Gastroesophageal sphincter (tissue), 4 donors: ENCODE measurements around the gene BTBD18. TPM values are rescaled to one million over a fixed set of nuclear protein-coding genes. Genes with fewer than 3 reads are reported as not detected.

Experiments
- ATAC-seq: fragments of 150-250 bp; one replicate; pipeline ENCODE4 v1.9.1; 2016; ENCODE audit warnings: mild to moderate bottlenecking, moderate library complexity
- H3K27ac ChIP-seq, 4 donors: fragments of 200-600 bp; sonication (generic) in 3 of 4; 1 replicate in 3 of 4; 2 replicates in 1 of 4; pipeline ENCODE4 v1.5.1; 2016 to 2019
- H3K27me3 ChIP-seq: fragments of 200-600 bp; sonication (generic); one replicate; pipeline ENCODE4 v1.5.1; 2019
- H3K36me3 ChIP-seq, 2 donors: fragments of 200-600 bp; sonication (generic); one replicate each; pipeline ENCODE4 v1.5.1; 2019; ENCODE audit warnings: control low read depth in 1 of 2
- H3K4me1 ChIP-seq, 3 donors: fragments of 200-600 bp; sonication (generic); 1 replicate in 2 of 3; 2 replicates in 1 of 3; pipeline ENCODE4 v1.5.1; 2016 to 2019; ENCODE audit warnings: control low read depth in 2 of 3
- H3K4me3 ChIP-seq, 2 donors: fragments of 200-600 bp; sonication (generic); one replicate each; pipeline ENCODE4 v1.5.1; 2019; ENCODE audit warnings: mild to moderate bottlenecking in 1 of 2, moderate library complexity in 1 of 2
- H3K9me3 ChIP-seq, 3 donors: fragments of 200-600 bp; sonication (generic); one replicate each; pipeline ENCODE4 v1.5.1; 2017 to 2019; ENCODE audit warnings: control low read depth in 2 of 3
- CTCF ChIP-seq, 4 experiments: fragments of 200-600 bp in 2 of 4; fragments of 450-650 bp in 2 of 4; sonication (generic) in 1 of 4; IDR thresholded peaks; one replicate each; pipeline ENCODE4 v1.5.1; 2017 to 2019; ENCODE audit warnings: antibody characterized with exemption in 4 of 4, mild to moderate bottlenecking in 2 of 4, moderate library complexity in 2 of 4
- EP300 ChIP-seq: sonication (generic); formaldehyde crosslinking; IDR thresholded peaks from one replicate; pipeline ENCODE4 v1.6.1; 2017; ENCODE audit warnings: antibody characterized with exemption, mild to moderate bottlenecking
- POLR2A ChIP-seq, 2 donors: fragments of 450-650 bp; IDR thresholded peaks; one replicate each; pipeline ENCODE4 v1.6.1; 2017; ENCODE audit warnings: antibody characterized with exemption in 2 of 2, mild to moderate bottlenecking in 2 of 2, moderate library complexity in 1 of 2
- POLR2AphosphoS5 ChIP-seq: sonication (generic); formaldehyde crosslinking; IDR thresholded peaks from one replicate; pipeline ENCODE4 v1.6.1; 2017; ENCODE audit warnings: antibody characterized with exemption
- WGBS, 2 donors: methylation state at CpG; one replicate each; pipeline ENCODE4 v1.1.5; 2018; ENCODE audit warnings: low coverage in 1 of 2; 5-methylcytosine and 5-hydroxymethylcytosine counted together
- total RNA-seq, 4 donors: library from RNA; depleted of rRNA; stranded (reverse); fragments of >200 nt; gene quantifications; one replicate each; pipeline ENCODE4 v1.1.0, GENCODE V29; 2016

BTBD18 gene, protein sequence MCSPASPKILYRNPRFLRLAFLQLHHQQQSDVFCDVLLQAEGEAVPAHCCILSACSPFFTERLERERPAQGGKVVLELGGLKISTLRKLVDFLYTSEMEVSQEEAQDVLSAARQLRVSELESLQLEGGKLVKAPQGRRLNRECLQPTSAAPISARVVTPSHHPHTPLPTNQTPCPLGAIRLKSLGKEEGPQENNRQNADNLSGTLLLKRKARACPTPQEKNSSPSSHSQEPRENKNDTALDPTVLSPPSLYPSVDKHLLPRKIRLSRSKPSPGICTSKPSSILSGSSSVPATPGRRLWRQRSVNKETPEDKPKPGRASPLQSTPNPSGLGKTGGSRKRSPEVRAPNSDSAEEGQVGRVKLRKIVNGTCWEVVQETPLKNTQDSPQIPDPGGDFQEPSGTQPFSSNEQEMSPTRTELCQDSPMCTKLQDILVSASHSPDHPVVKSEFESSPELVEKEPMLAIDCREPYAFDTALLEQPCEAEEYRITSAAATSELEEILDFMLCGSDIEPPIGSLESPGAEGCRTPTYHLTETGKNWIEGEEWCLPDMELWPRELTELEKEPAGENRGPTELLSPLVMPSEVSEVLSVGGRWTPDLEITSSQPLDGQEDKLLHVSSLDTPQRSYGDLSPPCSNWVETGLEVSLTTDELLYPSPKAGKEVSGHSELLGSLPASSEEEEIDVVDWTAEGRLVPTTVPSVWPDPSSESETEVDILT
- total RNA-seq: not detected

GRCh38 chr11:57751676-57752253 lies at the start of gene BTBD18:
TSS of gene BTBD18 (minus strand) at chr11:57751819. CDS start at chr11:57751188, 631 bp downstream.
- 48 to 53% methylated on average over 9 of the region's 10 CpGs for WGBS, 2 donors
- Histone ChIP-seq H3K27me3 (no peaks in the 10 kb centered on the region), H3K4me1 (peaks cover 0 to 3% (median 0%) of the 10 kb centered on the region in 3 donors), H3K36me3 (peaks cover 0 to 13% of the 10 kb centered on the region in 2 donors), H3K4me3 (no peak within 1 kb of the TSS), H3K27ac (no peak within 1 kb of the TSS), H3K9me3 (no peaks in the 10 kb centered on the region)
- TF ChIP-seq POLR2AphosphoS5 (no peak), EP300 (no peak), POLR2A (IDR thresholded peaks at IDR 0.05) (no peak), CTCF (IDR thresholded peaks at IDR 0.05) (peak in 3 of 4 experiments; percentile 27 to 48 (median 44))
- ATAC-seq: no peak

- H3K27ac ChIP-seq: peak overlapping the region in 2 of 4 donors; percentile 62 to 73
- peaks cover 7 to 73% of the 10 kb centered on the region in 2 donors for H3K36me3 ChIP-seq
- H3K9me3 ChIP-seq: no peaks in the 10 kb centered on the region
- no peak overlapping the region for H3K4me3 ChIP-seq
- H3K27me3 ChIP-seq: no peaks in the 10 kb centered on the region
- H3K4me1 ChIP-seq: peaks cover 9 to 47% (median 16%) of the 10 kb centered on the region in 3 donors
- no peak for ATAC-seq
- TF ChIP-seq POLR2AphosphoS5: no peak
- TF ChIP-seq EP300: no peak
- TF ChIP-seq CTCF (IDR thresholded peaks at IDR 0.05): no peak
- no peak for TF ChIP-seq POLR2A (IDR thresholded peaks at IDR 0.05)
These were observed 49.5 kb upstream of the BTBD18 start for GRCh38 chr11:57801183-57801485.

DNA sequence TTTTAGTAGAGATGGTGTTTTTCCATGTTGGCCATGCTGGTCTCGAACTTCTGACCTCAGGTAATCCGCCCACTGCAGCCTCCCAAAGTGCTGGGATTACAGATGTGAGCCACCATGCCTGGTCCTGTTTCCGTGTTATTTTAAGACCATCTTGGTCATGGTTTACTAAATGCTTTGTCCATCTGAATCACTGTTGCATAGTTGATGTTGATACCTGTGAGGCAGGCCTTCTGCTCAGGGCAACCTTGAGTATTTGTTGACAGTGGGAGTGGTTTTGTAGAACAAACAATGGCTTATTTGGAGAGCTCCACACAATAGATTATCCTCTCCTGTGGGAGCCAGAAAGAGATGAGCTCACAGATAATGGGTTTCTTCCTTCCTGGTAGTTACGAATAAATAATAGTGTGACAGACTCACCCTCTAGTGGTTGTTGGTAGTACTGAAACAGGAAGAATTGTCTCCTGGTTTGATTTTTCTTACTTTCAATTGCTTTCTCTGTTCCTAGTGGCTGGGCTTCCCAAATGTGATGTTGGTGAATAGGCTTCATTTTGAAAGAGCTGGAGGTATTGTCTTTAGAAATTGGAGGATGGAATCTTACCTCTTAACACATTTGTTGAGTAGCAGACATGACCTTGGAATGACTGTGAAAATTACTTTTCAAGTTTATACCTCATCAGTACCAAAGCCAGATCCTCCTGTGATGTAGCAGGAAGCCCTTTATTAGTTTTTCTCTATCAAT lies 49.0 kb upstream of the BTBD18 start:
- Histone ChIP-seq H3K27me3 (no peaks in the 10 kb centered on the region), H3K4me1 (peaks cover 9 to 52% (median 16%) of the 10 kb centered on the region in 3 donors), H3K27ac (peak overlapping the region; percentile 62 to 74 (median 68)), H3K4me3 (no peak overlapping the region), H3K36me3 (peaks cover 7 to 73% of the 10 kb centered on the region in 2 donors), H3K9me3 (no peaks in the 10 kb centered on the region)
- TF ChIP-seq POLR2AphosphoS5 (peak; percentile 43), CTCF (IDR thresholded peaks at IDR 0.05) (peak; percentile 85 to 97 (median 91)), EP300 (no peak)
- 0 to 42% methylated on average over 1 to 4 of the region's 4 CpGs for whole genome bisulfite sequencing, 2 donors
- peak; percentile 58 for ATAC-seq

- Histone ChIP-seq H3K9me3 (no peaks in the 10 kb centered on the region), H3K4me3 (no peak overlapping the region), H3K36me3 (peaks cover 7 to 70% of the 10 kb centered on the region in 2 donors), H3K27ac (peak overlapping the region; percentile 3 to 73 (median 64)), H3K27me3 (no peaks in the 10 kb centered on the region), H3K4me1 (peaks cover 9 to 66% (median 16%) of the 10 kb centered on the region in 3 donors)
- peak; percentile 50 for TF ChIP-seq POLR2AphosphoS5
- TF ChIP-seq POLR2A (IDR thresholded peaks at IDR 0.05): no peak
- TF ChIP-seq EP300: no peak
- TF ChIP-seq CTCF (IDR thresholded peaks at IDR 0.05): no peak
- WGBS, 2 donors: 11% methylated on average over 1 of the region's 1 CpG; no CpG with 5 or more reads in 1 of the 2 donors
- ATAC-seq: peak; percentile 56
These were observed 47.4 kb upstream of the BTBD18 start for GRCh38 chr11:57798905-57799559.
